ENCODE results near the gene SLC16A2.
"Not testable (repeated sequence)": the region's sequence is repeated elsewhere in the genome, so short reads cannot be mapped to it uniquely, and the experiment has no call there.

The SLC16A2 gene

GRCh38 chrX:74515356-74515755 lies 94.1 kb downstream of the SLC16A2 start:
- TF ChIP-seq EZH2phosphoT487 (IDR thresholded peaks at IDR 0.05; ENCODE audit: borderline replicate concordance, low read length) (no peak), CTCF (IDR thresholded peaks at IDR 0.05; ENCODE audit: low read depth, low read length, poor library complexity, severe bottlenecking) (no peak)
- Histone ChIP-seq H3K4me2 (ENCODE audit: low read length) (no peak overlapping the region), H3K79me2 (ENCODE audit: control insufficient read depth, low read length) (no peaks in the 10 kb centered on the region), H3K27ac (ENCODE audit: low read depth, low read length) (no peak overlapping the region), H3F3A (ENCODE audit: control insufficient read depth, insufficient read depth) (no peaks in the 10 kb centered on the region), H3K4me3 (ENCODE audit: low read length) (no peak overlapping the region), H3K27me3 (ENCODE audit: control insufficient read depth, low read length) (no peaks in the 10 kb centered on the region), H3K4me1 (ENCODE audit: control insufficient read depth, low read length) (no peaks in the 10 kb centered on the region), H3K9me3 (ENCODE audit: control insufficient read depth, insufficient read depth, low read length) (no peaks in the 10 kb centered on the region), H4K20me1 (ENCODE audit: control insufficient read depth, insufficient read depth, low read depth, low read length) (no peaks in the 10 kb centered on the region), H3K36me3 (ENCODE audit: control insufficient read depth, low read length) (no peaks in the 10 kb centered on the region), H3K9me2 (replicated peaks; ENCODE audit: control insufficient read depth, low read length) (no peaks in the 10 kb centered on the region)

GRCh38 chrX:74516013-74516412 lies 94.7 kb downstream of the SLC16A2 start:
- not testable (repeated sequence) for H3K79me2 ChIP-seq (ENCODE audit: control insufficient read depth, low read length); H3K9me3 ChIP-seq (ENCODE audit: control insufficient read depth, insufficient read depth, low read length); H3K9me2 ChIP-seq (replicated peaks; ENCODE audit: control insufficient read depth, low read length); H3K4me2 ChIP-seq (ENCODE audit: low read length); H4K20me1 ChIP-seq (ENCODE audit: control insufficient read depth, insufficient read depth, low read depth, low read length); H3K27ac ChIP-seq (ENCODE audit: low read depth, low read length); H3K4me3 ChIP-seq (ENCODE audit: low read length); H3K4me1 ChIP-seq (ENCODE audit: control insufficient read depth, low read length); H3F3A ChIP-seq (ENCODE audit: control insufficient read depth, insufficient read depth); H3K27me3 ChIP-seq (ENCODE audit: control insufficient read depth, low read length); H3K36me3 ChIP-seq (ENCODE audit: control insufficient read depth, low read length)

GRCh38 chrX:74519870-74520269 lies 98.6 kb downstream of the SLC16A2 start:
- no peaks in the 10 kb centered on the region for H3K27me3 ChIP-seq (ENCODE audit: control insufficient read depth, low read length)
- H3K27ac ChIP-seq (ENCODE audit: low read depth, low read length), result no peak overlapping the region
- H3F3A ChIP-seq (ENCODE audit: control insufficient read depth, insufficient read depth), result no peaks in the 10 kb centered on the region
- TF ChIP-seq CTCF (IDR thresholded peaks at IDR 0.05; ENCODE audit: low read depth, low read length, poor library complexity, severe bottlenecking), result no peak
- TF ChIP-seq EZH2phosphoT487 (IDR thresholded peaks at IDR 0.05; ENCODE audit: borderline replicate concordance, low read length), result no peak
- H3K4me2 ChIP-seq (ENCODE audit: low read length), result no peak overlapping the region
- no peaks in the 10 kb centered on the region for H3K9me3 ChIP-seq (ENCODE audit: control insufficient read depth, insufficient read depth, low read length)
- H4K20me1 ChIP-seq (ENCODE audit: control insufficient read depth, insufficient read depth, low read depth, low read length), result no peaks in the 10 kb centered on the region
- no peaks in the 10 kb centered on the region for H3K79me2 ChIP-seq (ENCODE audit: control insufficient read depth, low read length)
- H3K36me3 ChIP-seq (ENCODE audit: control insufficient read depth, low read length), result no peaks in the 10 kb centered on the region
- no peaks in the 10 kb centered on the region for H3K9me2 ChIP-seq (replicated peaks; ENCODE audit: control insufficient read depth, low read length)
- H3K4me3 ChIP-seq (ENCODE audit: low read length), result no peak overlapping the region
- H3K4me1 ChIP-seq (ENCODE audit: control insufficient read depth, low read length), result no peaks in the 10 kb centered on the region

- Histone ChIP-seq H3K9me3 (ENCODE audit: control insufficient read depth, insufficient read depth, low read length) (no peaks in the 10 kb centered on the region), H3K36me3 (ENCODE audit: control insufficient read depth, low read length) (no peaks in the 10 kb centered on the region), H3K27me3 (ENCODE audit: control insufficient read depth, low read length) (no peaks in the 10 kb centered on the region), H4K20me1 (ENCODE audit: control insufficient read depth, insufficient read depth, low read depth, low read length) (no peaks in the 10 kb centered on the region), H3K4me1 (ENCODE audit: control insufficient read depth, low read length) (no peaks in the 10 kb centered on the region), H3K79me2 (ENCODE audit: control insufficient read depth, low read length) (no peaks in the 10 kb centered on the region), H3K4me3 (ENCODE audit: low read length) (no peak overlapping the region), H3K4me2 (ENCODE audit: low read length) (no peak overlapping the region), H3K27ac (ENCODE audit: low read depth, low read length) (no peak overlapping the region), H3K9me2 (replicated peaks; ENCODE audit: control insufficient read depth, low read length) (no peaks in the 10 kb centered on the region), H3F3A (ENCODE audit: control insufficient read depth, insufficient read depth) (no peaks in the 10 kb centered on the region)
- TF ChIP-seq EZH2phosphoT487 (IDR thresholded peaks at IDR 0.05; ENCODE audit: borderline replicate concordance, low read length) (no peak), CTCF (IDR thresholded peaks at IDR 0.05; ENCODE audit: low read depth, low read length, poor library complexity, severe bottlenecking) (no peak)
Observed at GRCh38 chrX:74520291-74520690, 99.0 kb downstream of the SLC16A2 start.
